ENCODE data around the gene SUCO. TPM values are rescaled to one million over a fixed set of nuclear protein-coding genes. Genes with fewer than 3 reads are reported as not detected.

SUCO gene
- total RNA-seq, 1 donor from 2014 or later: 63.7 TPM

DNA sequence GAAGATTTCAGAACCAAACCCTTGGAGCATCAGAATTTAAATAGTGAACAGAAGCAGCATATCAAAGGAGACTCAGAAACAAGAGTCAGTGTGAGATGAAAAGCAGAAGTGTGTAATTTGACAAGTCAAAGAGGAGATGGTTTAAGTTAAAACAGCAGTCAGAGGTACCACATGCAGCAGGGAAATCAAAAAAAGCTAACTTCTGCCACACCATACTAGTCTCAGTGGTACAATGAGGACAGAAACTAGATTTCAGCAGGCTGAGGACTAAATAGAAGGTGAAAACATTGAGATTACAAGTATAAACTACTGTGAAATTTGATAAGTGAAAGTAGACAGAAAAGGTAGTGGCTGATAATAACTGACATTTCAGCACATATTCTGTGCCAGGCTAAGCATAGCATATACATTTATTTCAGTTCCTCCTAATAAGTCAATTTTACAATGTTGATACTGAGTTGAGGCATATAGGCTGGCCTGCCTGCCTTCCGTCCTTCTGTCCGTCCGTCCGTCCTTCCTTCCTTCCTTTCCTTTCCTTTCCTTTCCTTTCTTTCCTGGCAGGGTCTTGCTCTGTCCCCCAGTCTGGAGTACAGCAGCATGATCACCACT is 12.6 kb downstream of the SUCO start:
- Mint-ChIP-seq H3K27me3 (ENCODE audit: low read depth, unreplicated experiment) (no peaks in the 10 kb centered on the region), H3K4me1 (ENCODE audit: low read depth, unreplicated experiment) (peaks cover 21% of the 10 kb centered on the region), H3K27ac (ENCODE audit: unreplicated experiment) (no peak overlapping the region), H3K9me3 (ENCODE audit: unreplicated experiment) (no peaks in the 10 kb centered on the region), H3K4me3 (ENCODE audit: unreplicated experiment) (no peak overlapping the region), H3K36me3 (ENCODE audit: low read depth, unreplicated experiment) (peaks cover 1% of the 10 kb centered on the region)
- Histone ChIP-seq H2AFZ (ENCODE audit: low read depth, low read length) (no peak overlapping the region), H3K9ac (ENCODE audit: low read length) (no peak overlapping the region), H3K27me3 (ENCODE audit: insufficient read depth, low read length) (no peaks in the 10 kb centered on the region), H3K27ac (ENCODE audit: low read depth, low read length) (no peak overlapping the region), H3K4me2 (ENCODE audit: low read length) (no peak overlapping the region), H3K4me1 (ENCODE audit: insufficient read depth, low read length) (no peaks in the 10 kb centered on the region), H3K36me3 (ENCODE audit: insufficient read depth, low read length) (no peaks in the 10 kb centered on the region), H3K9me3 (ENCODE audit: insufficient read depth, low read depth, low read length) (no peaks in the 10 kb centered on the region), H3K79me2 (ENCODE audit: insufficient read depth, low read length) (peaks cover 100% of the 10 kb centered on the region), H4K20me1 (ENCODE audit: insufficient read depth, low read length) (peaks cover 91% of the 10 kb centered on the region), H3K4me3 (ENCODE audit: insufficient read depth, low read depth, low read length) (no peak overlapping the region)
- no peak for TF ChIP-seq EZH2 (IDR thresholded peaks at IDR 0.05; ENCODE audit: insufficient read depth, low read length)
- TF ChIP-seq, protein P1, sequence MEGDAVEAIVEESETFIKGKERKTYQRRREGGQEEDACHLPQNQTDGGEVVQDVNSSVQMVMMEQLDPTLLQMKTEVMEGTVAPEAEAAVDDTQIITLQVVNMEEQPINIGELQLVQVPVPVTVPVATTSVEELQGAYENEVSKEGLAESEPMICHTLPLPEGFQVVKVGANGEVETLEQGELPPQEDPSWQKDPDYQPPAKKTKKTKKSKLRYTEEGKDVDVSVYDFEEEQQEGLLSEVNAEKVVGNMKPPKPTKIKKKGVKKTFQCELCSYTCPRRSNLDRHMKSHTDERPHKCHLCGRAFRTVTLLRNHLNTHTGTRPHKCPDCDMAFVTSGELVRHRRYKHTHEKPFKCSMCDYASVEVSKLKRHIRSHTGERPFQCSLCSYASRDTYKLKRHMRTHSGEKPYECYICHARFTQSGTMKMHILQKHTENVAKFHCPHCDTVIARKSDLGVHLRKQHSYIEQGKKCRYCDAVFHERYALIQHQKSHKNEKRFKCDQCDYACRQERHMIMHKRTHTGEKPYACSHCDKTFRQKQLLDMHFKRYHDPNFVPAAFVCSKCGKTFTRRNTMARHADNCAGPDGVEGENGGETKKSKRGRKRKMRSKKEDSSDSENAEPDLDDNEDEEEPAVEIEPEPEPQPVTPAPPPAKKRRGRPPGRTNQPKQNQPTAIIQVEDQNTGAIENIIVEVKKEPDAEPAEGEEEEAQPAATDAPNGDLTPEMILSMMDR (IDR thresholded peaks at IDR 0.05; ENCODE audit: insufficient read depth, low read depth, low read length): no peak
- no peak for DNase-seq (ENCODE audit: low read depth)
- no peak for FAIRE-seq

DNA sequence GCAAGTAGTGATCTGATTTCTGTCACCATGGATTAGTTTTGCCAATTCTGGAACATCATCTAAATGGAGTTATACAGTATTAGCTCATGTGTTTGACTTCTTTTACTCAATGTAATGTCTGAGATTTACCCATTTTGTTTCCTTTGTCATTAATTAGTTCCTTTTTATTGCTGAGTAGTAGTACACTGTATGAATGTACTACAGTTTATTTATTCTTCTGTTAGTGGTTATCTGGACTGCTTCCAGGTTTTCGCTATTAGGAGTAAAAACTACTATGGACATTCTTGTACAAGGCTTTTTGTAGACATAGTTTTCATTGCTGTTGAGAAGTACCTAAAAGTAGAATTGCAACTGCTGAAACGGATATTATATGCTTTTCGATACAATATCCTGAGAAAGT is 14.1 kb downstream of the SUCO start:
- no peak for FAIRE-seq

More for the DNA sequence above, 14.1 kb downstream of the SUCO start:
- H3K27me3 ChIP-seq (ENCODE audit: insufficient read depth, low read length): no peaks in the 10 kb centered on the region
- H3K4me1 ChIP-seq (ENCODE audit: insufficient read depth, low read length): no peaks in the 10 kb centered on the region
- H3K9me3 ChIP-seq (ENCODE audit: insufficient read depth, low read depth, low read length): no peaks in the 10 kb centered on the region
- peaks cover 100% of the 10 kb centered on the region for H3K79me2 ChIP-seq (ENCODE audit: insufficient read depth, low read length)
- H3K4me3 ChIP-seq (ENCODE audit: insufficient read depth, low read depth, low read length): no peak overlapping the region
- DNase-seq (ENCODE audit: low read depth): peak; percentile 27
- H3K4me2 ChIP-seq (ENCODE audit: low read length): no peak overlapping the region
- no peaks in the 10 kb centered on the region for H3K9me3 Mint-ChIP-seq (ENCODE audit: unreplicated experiment)
- H3K27ac ChIP-seq (ENCODE audit: low read depth, low read length): no peak overlapping the region
- H2AFZ ChIP-seq (ENCODE audit: low read depth, low read length): no peak overlapping the region
- no peaks in the 10 kb centered on the region for H3K36me3 Mint-ChIP-seq (ENCODE audit: low read depth, unreplicated experiment)
- H3K4me3 Mint-ChIP-seq (ENCODE audit: unreplicated experiment): no peak overlapping the region
- peaks cover 87% of the 10 kb centered on the region for H4K20me1 ChIP-seq (ENCODE audit: insufficient read depth, low read length)
- H3K36me3 ChIP-seq (ENCODE audit: insufficient read depth, low read length): no peaks in the 10 kb centered on the region
- H3K4me1 Mint-ChIP-seq (ENCODE audit: low read depth, unreplicated experiment): peaks cover 19% of the 10 kb centered on the region
- no peak overlapping the region for H3K27ac Mint-ChIP-seq (ENCODE audit: unreplicated experiment)
- H3K27me3 Mint-ChIP-seq (ENCODE audit: low read depth, unreplicated experiment): no peaks in the 10 kb centered on the region
- H3K9ac ChIP-seq (ENCODE audit: low read length): no peak overlapping the region
- TF ChIP-seq, protein P1 (IDR thresholded peaks at IDR 0.05; ENCODE audit: insufficient read depth, low read depth, low read length): no peak
- TF ChIP-seq EZH2 (IDR thresholded peaks at IDR 0.05; ENCODE audit: insufficient read depth, low read length): no peak

Measured in astrocyte (in vitro differentiated cells and primary cell).